ENCODE results near the gene RPLP2.
A peak's percentile ranks its signal among the peaks of the same experiment; 100 is the strongest.

Gene RPLP2

GRCh38 chr11:774873-775592 is 34.7 kb upstream of the RPLP2 start:
- no peak for DNase-seq

DNA sequence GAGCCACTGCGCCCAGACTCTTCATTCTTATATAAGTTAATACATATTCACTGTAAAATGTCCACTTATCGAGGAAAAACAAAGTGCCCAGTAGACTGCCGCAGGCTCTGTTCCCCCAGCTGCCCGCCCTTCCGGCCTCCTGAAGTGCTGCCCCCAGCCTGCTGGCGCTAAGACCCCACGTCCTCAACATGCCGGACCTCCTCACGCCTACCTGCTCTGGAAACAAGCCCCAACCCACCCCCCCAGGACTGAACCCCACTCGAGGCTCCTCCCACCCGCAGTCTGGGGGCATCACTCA is 33.6 kb upstream of the RPLP2 start:
- no peak for DNase-seq

DNA sequence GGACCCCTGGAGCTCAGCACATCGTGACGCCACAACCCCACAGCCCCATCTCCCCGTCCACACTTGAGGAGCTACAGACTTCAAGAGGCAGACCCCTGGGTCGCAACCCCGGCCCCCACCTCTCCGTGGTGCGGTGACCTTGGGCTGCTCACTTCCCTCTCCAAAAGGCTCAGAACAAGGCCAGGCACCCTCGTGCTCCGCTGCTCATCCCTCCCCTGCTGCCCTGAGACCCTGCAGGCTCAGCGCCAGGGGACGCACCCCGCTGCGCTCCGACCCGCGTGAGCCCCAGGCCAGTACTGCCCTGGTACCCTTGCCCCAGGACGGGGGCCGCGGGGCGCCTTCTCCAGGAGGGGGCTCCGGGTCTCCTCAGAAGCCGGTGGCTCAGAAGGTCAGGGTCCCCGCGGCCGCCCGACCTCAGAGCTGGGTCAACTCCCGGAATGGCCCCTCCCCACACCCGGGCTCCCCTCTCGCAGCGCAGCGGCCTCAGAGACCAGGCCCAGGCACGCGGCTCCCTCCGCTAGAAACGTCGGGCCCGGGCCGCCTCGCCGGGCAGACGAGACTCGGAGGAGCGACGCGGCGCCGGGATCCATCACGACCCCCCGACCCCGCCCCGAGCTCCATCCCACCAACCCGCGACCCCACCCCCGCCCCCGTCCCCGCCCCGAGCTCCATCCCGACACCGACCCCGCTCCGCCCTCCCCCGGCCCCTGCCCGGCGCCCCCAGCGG is 33.0 kb upstream of the RPLP2 start:
- DNase-seq: peak in 1 of 2 donors; percentile 11

DNA sequence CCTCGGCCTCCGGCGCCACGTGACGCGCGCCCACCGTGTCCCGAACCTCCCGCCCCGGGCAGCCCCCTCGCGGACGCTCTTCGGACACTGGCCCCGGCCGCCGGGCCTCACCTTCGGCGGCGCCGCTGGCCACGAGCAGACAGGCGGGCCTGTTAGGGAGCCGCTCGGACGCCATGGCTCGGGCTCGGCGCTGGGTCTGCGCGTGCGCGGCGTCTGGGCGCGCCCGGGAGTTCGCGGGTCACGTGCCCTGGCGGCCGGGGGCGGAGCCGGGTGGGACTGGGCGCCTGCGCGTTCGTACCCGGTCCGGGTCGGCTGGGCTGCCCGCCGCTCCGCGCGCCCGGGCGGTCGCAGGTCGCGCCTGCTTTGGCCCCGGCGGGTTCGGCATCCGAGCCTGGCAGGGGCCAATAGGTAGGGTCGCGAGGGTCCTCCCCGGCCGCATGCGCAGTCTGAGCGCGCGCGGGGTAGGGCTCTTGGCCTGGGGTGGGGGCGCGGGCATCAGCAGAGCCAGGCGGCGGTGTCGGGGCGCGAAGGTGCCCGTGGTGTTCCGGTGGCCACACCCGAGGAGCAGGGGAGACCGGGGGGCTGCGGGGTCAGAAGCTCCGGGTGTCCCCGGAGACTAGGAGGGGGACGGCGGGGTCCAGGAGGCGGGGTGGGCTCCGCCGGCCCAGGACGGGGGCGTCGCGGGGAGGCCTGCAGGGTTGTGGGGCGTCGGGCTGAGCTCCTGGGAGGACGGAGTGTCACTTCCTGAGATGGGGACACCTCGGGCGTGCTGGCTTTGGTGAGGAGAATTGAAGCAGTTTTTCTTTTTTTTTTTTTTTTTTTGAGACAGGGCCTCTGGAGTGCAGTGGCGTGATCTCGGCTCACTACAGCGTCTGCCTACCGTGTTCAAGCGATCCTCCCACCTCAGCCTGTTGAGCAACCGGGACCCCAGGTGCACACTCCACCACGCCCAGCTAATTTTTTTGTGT is 32.2 kb upstream of the RPLP2 start, which contains the start of gene GATD1:
TSS of gene GATD1 (minus strand) at position 200 of the 968 bp plus-strand sequence. CDS start at position 175, 25 bp downstream.
- peak; percentile 92 to 93 for DNase-seq

- DNase-seq: no peak
Measured at GRCh38 chr11:778976-779954, 30.5 kb upstream of the RPLP2 start.

- DNase-seq: no peak
Measured at GRCh38 chr11:779955-780532, 29.7 kb upstream of the RPLP2 start.

- no peak for DNase-seq
Measured at GRCh38 chr11:782264-783174, 27.2 kb upstream of the RPLP2 start.

- DNase-seq: peak; percentile 19 to 30
Measured at GRCh38 chr11:783581-784015, 26.2 kb upstream of the RPLP2 start.

DNA sequence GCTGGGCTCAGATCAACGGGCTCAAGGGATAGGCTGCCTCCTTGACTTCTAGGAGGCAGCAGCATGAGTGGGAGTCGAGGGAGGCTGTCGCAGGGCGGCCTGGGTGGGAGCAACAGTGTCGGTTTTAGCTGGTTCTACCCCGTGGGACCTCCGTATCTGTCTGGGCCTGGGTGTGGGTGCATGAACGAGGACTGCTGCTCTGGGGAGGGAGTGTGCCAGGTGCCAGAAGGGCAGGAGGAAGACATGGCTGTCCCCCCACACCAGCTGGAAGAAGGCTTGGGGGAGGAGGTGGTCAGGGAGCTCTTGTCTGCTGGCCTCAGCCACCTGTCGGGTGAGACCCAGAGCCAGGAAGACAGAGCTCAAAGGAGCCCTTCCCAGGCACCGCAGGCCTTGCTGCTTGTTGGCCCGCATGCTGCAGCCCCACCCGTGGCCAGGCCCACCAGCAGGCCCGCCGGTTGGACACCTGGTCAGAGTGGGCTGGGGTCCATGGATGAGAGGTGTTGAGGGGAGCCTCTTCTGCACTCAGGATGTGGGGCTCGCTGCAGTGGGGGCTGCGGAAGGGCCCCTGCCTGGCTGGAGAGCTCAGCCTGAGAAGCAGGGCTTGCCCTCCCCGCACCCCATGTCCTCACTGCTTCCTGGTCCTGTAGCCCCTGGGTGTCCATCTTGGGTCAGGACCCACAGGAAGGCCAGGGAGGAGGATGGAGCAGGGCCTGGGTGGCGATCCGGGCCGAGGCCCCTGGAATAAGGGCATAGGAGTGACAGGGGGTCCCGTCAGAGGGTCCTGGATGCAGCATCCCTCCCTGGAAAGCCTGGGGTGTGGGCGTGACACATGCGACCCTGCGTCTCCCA is 23.3 kb upstream of the RPLP2 start:
- no peak for DNase-seq

DNA sequence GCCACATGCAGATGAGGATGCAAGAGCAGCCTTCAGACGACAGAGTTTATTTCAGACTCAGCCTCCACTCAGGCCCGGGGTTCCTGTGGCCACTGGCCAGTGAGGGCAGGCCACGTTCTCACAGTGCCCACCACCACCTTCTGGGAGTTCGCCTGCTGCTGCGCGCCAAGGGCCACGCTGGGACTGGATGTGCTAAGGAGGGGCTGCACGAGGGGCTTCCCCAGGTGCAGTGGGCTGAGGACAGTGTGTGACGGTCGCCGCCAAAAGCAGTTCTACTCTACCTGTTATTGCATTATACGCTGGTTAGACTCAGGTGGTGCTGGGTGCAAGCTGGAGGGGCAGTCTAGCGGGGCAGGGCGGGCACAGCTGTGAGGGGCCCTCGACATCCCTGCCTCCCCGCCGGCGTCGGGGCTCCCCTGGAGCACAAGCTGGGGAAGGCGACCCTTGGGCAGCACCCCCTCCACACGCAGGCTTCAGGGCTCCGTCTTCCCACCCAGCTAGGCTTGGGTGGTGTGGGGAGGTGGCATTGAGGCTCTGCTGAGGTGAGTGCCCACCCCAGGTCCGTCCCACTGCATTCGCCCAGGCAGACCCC is 22.6 kb upstream of the RPLP2 start:
- no peak for DNase-seq

DNA sequence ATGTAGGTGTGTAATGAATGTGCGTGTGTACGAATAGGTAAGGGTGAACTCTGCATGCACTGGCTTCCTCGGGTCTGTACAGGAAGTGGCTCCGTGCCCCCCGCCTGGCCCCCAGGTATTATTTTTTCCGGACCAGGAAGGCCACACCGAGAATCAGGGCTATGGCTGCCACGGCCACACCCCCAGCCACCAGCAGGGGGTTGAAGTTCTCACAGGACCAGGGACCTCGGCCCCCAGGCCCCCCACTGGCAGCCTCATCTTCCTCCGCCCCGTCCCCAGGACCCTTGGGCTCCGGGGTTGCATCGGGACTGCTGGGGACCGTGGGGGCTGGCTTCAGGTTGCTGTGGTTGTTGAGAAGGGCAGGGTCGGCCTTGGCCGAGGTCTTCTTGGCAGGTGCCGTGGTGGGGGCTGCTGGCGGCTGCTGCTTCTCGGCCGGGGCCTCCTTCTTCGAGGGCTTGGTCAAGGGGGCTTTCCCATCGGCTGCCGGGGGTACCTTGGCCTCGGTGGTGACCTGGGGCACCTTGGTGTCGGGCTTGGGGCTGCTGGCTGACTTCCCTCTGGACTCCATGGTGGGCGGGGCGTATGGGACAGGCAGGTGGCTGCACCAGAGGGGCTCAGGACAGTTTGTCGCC is 21.6 kb upstream of the RPLP2 start:
- no peak for DNase-seq

DNA sequence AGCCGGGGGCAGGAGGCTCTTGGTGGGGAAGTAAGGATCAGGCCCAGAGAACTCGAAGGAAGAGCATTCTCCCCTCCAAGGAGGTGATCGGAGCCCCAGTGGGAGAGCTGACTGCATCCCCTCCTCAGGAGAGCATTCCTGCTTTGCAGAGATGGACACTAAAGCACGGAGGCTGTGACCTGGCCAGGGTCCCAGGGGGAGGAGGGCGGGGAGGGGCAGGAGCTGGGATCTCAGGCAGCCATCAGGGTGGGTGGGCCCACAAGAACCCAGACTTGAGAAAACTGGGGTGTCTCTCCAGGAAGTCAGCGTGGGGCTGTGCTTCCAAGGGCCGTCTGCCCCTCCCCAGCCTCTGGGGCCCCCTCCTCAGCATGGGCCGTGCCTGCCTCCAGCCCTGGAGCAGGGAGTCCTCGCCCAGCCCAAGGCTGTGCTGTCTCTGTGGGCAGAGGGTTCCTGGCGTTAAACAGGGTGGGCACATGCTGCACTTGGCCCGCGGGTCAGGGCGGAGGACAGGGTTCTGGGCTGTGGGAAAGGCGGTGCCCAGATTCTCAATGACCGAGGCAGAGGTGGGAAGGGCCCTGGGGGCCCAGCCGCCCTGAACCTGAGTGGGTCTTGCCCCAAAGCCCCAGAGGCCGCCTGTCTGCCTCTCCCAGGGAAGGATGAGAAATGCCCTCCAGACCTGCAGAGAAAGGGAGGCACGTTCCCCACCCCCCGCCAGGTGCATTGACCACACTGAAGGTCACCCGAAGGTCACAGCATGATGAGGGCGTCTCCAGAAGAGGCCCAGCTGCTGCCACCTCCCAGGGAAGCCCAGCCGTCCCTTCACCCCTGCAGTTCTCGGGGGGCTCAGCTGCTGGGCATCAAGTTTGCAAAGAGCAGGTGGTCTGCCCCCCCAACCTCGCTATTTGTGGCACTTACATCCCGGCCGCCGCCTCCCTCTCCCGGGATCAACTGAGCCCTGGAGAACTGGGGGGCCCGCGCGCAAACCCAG is 20.5 kb upstream of the RPLP2 start:
- DNase-seq: no peak

- DNase-seq: peak in 1 of 2 donors; percentile 42
Measured at GRCh38 chr11:789943-790342, 19.8 kb upstream of the RPLP2 start, which contains the start of gene CEND1. Gene CEND1, minus strand, starts transcription at chr11:790090. Its CDS starts 1,514 bp downstream, at chr11:788576.

GRCh38 chr11:790721-791564 is 18.8 kb upstream of the RPLP2 start:
- DNase-seq: no peak

DNA sequence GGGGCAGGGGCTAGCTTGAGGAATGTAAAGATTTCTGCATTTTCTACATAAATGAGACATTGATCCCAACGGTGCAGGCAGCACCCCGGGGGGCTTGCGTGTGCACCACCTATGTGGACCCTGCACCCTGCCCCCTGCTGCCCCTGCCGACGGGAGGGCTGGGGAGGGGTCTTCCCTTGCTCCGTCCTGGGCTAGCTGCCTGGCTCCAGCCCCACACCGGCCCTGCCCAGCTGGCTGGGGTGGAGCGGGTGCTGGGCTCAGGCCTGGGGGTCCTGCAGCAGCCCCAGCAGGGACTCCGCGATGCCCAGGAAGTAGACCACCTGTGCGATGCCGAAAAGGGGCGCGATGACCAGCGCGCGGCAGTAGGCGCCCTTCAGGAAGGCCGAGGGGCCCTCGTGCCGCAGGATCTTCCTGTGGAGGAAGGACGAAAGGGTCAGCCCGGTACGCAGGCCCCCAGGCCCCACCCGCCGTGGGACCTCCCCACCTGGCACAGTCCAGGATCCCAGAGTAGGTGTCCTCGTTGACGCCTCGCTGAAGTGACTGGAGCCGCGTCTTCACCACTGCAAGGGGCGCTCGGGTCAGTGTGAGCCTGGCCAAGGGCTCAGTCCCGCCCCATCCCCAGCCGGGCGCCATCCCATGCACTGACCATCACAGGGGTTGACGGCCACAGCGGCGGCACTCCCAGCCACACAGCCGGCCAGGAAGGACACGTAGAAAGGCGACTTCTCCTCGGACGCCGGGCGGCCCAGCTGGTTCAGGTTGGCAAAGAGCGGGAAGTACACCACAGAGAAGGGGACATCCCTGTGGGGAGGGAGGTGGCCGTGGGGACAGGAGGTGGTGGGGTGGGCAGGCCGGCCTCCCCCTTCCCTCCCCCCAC is 17.9 kb upstream of the RPLP2 start:
- no peak for DNase-seq
